Activated CD8-positive, alpha-beta memory T cell treated with anti-CD3 and anti-CD28 coated beads for 36 hours (primary cell): ENCODE data around the gene PRPSAP1. TPM values are rescaled to one million over a fixed set of nuclear protein-coding genes. Genes with fewer than 3 reads are reported as not detected.

Experiments used
- CTCF ChIA-PET: fragments of 350-600 bp; sonication (Branson Sonifier 250); formaldehyde crosslinking; loops from one replicate; lab custom pipeline; 2021; ENCODE audit warnings: antibody characterized with exemption; lab: Charles Lee
- POLR2A ChIA-PET: fragments of 350-600 bp; sonication (Branson Sonifier 250); formaldehyde crosslinking; loops from one replicate; lab custom pipeline; 2021; ENCODE audit warnings: antibody characterized with exemption; lab: Charles Lee
- total RNA-seq, 2 experiments: library from RNA; stranded (reverse); gene quantifications; one replicate each; pipeline ENCODE4 v1.2.3, GENCODE V29; 2021

Gene PRPSAP1
- total RNA-seq, 2 experiments from 2014 or later = 39.4 to 41.8 TPM

DNA sequence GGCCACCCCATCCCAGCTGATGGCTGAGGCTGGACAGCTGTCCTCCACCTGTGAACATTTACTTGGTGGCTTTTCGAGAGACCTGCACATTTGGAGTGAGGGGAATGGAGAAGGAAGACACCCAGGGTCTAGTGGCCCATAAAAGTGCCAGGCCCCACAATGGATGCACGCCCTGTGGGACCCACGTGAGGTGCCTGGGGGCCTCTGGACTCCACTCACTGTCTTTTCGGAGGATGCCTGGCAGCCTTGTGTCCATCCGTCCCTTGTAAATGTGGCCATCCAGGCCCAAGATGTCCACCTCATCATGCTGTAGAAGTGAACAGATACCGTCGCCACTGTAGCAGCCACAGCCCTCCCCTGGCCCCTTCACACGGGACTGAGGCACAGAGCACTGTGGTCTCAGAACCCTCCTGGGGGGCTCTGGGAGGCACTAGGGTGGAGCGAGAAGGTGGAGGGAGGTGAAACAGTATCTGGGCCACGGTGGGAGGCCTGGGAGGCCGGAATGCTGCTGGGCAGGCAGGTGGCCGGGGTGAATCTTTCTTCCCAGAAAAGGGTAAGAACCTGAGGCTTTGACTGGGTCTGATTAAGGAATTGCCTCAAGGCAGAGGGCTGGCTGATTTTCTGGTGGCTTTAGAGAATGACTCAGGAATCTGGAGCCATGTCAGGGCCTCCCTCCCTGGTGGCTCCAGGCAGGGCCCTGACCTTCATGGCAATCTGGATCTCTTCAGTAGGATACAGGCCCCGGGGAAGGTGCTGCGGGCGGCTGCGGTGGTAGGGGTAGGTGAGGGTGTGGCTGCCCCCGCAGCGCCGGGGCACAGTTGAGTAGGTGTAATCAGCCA lies 77.0 kb downstream of the PRPSAP1 start:
- ChIA-PET POLR2A (interaction anchor here (0.8 kb wide), 1 partner anchor 20 kb away, joined by 4 read pairs; no protein-coding TSS in a partner anchor), CTCF (interaction anchor here (0.5 to 5.3 kb wide), 2 partner anchors 95 to 155 kb away, joined by 3 to 60 read pairs; no protein-coding TSS in a partner anchor)

- CTCF ChIA-PET = interaction anchor here (0.5 to 0.9 kb wide), 3 partner anchors 155 to 264 kb away, joined by 3 read pairs; no protein-coding TSS in a partner anchor
- POLR2A ChIA-PET = interaction anchor here (0.8 to 1.5 kb wide), 2 partner anchors 11 to 19 kb away, joined by 4 to 5 read pairs; partner anchors contain the start of gene UBALD2
These were observed 77.7 kb downstream of the PRPSAP1 start for GRCh38 chr17:76276069-76276431.

- ChIA-PET CTCF (interaction anchor here (0.6 to 1.9 kb wide), 8 partner anchors 28 to 263 kb away, joined by 3 to 7 read pairs (median 4); no protein-coding TSS in a partner anchor), POLR2A (interaction anchor here (0.7 to 1.5 kb wide), 3 partner anchors 11 to 172 kb away, joined by 4 to 5 read pairs (median 4); partner anchors contain the start of genes EXOC7 and UBALD2)
These were observed 78.2 kb downstream of the PRPSAP1 start for GRCh38 chr17:76275382-76276068.

DNA sequence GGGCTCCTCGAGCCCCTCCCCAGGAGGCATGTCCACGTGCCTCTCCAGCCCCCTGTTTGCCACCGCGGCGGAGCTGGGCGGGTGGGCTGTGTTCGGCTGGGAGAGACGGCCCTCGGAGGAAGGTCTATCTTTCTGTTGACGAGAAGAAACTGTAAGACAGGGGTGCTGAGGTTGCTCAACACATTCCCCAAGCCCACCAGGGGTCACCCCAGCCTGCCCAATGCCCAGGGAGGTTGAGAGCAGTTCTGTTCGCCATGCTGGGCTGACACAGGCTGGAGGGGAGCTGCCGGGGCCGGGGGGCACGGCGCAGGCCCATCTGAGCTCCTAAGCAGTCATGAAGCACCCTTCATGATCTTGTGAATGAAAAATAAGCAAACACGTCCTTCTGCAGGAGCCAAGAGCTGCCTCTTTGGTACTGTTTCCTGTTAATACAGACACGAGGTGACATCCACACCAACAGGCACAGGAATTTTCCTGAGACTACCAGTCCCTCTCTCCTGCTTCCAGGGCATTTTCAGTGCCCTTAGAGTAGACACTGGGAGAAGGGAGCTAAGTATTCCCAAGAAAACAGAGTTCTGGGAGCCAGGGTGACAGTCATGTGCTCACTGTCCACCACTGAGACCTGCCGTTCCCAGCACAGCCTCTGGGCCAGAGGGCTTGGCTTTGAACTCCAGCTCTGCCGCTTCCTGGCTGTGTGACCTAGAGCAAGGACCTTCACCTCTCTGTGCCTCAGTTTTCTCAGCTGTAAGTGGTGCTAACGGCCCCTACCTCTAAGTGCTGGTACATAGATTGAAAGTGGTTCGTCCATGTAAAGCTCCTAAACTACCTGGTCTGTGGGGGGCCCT lies 79.4 kb downstream of the PRPSAP1 start:
- ChIA-PET POLR2A (interaction anchor here (0.5 to 4.1 kb wide), 7 partner anchors 9 to 203 kb away, joined by 3 to 17 read pairs (median 5); partner anchors contain the start of gene UBALD2), CTCF (interaction anchor here (0.5 to 1.9 kb wide), 12 partner anchors 10 to 325 kb away, joined by 3 to 7 read pairs (median 5); no protein-coding TSS in a partner anchor)

DNA sequence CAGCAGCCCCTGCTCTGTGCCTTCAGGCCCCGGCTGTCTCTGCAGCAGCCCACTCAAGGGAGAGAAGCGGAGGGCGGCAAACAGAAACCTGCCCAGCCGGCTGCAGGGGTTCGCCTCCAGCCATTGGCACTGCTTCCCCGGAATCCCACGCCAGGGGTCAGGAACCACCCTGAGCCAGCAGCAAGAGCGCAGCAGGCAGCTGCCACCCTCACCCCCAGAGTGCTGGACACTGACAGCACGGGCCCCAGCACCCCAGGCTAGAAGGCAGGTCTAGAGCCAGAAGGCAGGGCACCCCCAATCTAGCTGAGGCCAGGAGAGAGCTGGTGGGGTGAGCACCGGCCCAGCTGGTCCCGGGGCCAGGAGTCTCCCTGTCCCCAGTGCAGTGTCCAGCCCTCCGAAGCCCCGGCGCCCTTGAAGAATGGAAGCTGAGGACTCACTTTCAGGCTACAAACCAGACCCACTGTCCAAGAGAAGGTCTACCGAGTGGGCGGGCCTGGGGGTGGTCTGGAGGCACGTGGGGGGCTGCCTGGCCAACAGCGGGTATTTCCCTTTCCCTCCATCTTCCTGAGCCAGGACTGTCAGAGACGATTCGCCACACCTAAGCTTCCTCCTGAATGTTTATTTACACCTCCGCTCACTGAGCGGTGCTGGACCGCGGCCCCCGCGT lies 80.1 kb downstream of the PRPSAP1 start:
- CTCF ChIA-PET = interaction anchor here (0.5 to 1.9 kb wide), 12 partner anchors 10 to 326 kb away, joined by 3 to 8 read pairs (median 5); no protein-coding TSS in a partner anchor
- POLR2A ChIA-PET = interaction anchor here (0.7 to 6.3 kb wide), 8 partner anchors 10 to 202 kb away, joined by 3 to 49 read pairs (median 8); partner anchors contain the start of gene EXOC7

- ChIA-PET CTCF (interaction anchor here (0.6 to 1.9 kb wide), 13 partner anchors 9 to 151 kb away, joined by 3 to 9 read pairs (median 5); no protein-coding TSS in a partner anchor), POLR2A (interaction anchor here (0.6 to 6.3 kb wide), 17 partner anchors 9 to 1522 kb away, joined by 3 to 49 read pairs (median 4); partner anchors contain the start of gene EXOC7)
These were observed 80.9 kb downstream of the PRPSAP1 start for GRCh38 chr17:76272541-76273444.

DNA sequence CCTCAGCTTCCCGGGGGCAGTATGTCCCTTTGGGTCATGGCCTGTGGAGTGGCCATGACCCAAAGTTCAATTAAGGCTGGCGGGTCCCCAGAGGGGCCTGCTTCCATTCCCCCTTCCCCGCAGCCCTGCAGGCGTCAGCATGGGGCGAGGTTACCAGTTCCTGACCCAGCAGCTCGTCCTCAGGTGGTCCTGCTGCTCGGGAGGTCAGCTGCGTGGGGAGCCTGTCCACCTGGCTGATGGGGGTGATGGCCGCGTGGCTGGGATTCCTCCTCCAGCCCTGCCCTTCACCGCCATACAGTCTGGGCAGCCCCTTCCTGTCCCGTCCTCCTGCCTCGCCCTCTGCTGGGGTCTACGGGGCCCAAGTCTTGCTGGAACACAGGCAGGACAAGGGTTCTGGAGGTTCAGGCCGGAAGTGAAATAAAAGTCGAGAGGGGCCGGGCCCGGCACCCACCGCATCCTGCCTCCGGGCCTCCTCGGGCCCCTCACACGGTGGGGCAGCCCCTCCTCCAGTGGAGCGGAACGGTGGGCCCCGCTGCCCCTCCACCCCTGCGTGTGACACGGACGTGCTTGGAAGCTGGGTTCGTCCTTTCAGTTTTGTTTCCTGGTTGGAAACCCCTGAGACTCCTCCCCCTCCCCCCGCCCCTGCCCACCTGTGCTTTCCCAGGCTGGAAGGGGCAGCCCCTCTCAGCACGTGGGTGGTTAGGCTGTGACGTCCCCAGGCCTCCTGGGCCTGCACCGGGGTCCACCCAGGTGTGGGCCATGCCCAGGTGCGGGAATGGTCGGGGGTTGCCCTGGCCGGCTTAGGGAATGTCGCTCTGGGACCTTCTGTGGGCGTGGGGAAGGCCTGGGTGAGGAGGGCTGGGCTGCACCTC lies 81.8 kb downstream of the PRPSAP1 start:
- CTCF ChIA-PET = interaction anchor here (0.7 to 2.8 kb wide), 10 partner anchors 8 to 151 kb away, joined by 3 to 12 read pairs (median 6); no protein-coding TSS in a partner anchor
- POLR2A ChIA-PET = interaction anchor here (0.6 to 6.3 kb wide), 23 partner anchors 8 to 1521 kb away, joined by 3 to 49 read pairs (median 4); partner anchors contain the start of genes EXOC7, FOXJ1, RNF157 and SRP68

GRCh38 chr17:76270770-76271668 lies 82.7 kb downstream of the PRPSAP1 start:
- ChIA-PET POLR2A (interaction anchor here (0.6 to 6.3 kb wide), 14 partner anchors 9 to 231 kb away, joined by 3 to 49 read pairs (median 4); partner anchors contain the start of genes EXOC7, FOXJ1, RNF157 and SRP68), CTCF (interaction anchor here (0.6 to 2.8 kb wide), 8 partner anchors 9 to 819 kb away, joined by 3 to 12 read pairs (median 4); no protein-coding TSS in a partner anchor)

DNA sequence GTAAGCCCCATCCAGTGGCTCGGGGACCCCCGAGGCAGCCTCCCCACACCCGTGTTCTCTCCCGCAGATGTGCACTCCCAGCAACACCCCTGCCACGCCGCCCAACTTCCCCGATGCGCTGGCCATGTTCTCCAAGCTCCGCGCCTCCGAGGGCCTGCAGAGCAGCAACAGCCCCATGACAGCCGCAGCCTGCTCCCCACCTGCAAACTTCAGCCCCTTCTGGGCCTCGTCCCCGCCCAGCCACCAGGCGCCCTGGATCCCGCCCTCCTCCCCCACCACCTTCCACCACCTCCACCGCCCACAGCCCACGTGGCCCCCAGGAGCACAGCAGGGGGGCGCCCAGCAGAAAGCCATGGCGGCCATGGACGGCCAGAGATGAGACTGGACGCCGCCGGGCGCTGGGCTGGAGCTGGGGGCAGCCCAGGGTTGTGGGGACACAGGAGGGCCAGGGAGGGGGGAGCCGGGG lies 83.6 kb downstream of the PRPSAP1 start:
- ChIA-PET POLR2A (interaction anchor here (1.1 to 6.3 kb wide), 7 partner anchors 14 to 177 kb away, joined by 3 to 55 read pairs (median 17); partner anchors contain the start of gene RNF157), CTCF (interaction anchor here (0.5 to 2.8 kb wide), 8 partner anchors 9 to 149 kb away, joined by 3 to 14 read pairs (median 4); no protein-coding TSS in a partner anchor)

DNA sequence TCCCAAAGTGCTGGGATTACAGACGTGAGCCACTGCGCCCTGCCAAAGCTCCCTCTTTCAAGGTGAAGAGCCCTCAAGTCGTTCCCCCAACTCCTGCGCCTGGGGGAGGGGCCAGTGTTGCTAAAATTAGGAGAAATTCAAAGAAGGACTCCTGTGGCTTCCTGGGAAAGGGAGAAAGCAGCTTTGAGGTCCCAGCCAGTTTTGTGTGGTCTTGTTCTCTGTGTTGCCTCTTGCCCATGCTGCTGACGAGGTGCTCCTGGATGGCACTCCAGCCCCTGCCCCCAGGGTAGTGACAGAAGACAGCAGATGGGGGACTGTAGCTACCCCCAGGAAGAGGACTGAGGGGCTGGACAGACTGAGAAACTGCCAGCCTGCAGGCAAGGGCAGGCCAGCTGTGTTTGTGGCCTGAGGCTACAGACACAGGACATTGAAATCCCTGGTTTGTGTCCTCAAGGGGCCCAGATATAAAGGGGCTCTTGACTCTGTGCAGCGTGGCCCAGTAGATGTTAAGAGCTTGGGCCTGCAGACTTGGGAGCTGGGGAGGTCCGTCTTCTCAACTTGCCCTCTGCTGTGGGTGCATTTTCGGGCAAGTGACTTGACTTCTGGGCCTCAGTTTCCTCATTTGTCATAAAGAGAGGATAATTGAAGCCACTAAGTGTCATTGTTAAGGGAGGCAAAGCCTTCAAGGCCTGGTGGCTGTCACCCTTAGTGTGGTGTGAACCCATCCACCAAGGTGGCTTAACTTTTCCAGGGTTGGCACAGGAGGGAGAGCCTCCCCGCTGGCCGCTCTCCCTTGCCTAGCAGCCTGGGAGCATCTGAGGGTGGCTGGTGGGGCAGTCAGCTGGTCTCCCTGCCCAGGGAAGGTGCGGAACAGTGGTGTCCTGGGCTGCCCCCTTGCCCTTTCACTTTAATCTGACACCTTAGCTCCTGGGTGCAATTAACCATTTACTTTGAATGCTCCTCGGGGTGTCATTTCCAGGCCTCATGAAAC lies 84.4 kb downstream of the PRPSAP1 start:
- ChIA-PET POLR2A (interaction anchor here (0.6 to 6.3 kb wide), 16 partner anchors 11 to 636 kb away, joined by 3 to 55 read pairs (median 6); partner anchors contain the start of gene SRSF2), CTCF (interaction anchor here (0.5 to 2.8 kb wide), 11 partner anchors 10 to 148 kb away, joined by 3 to 14 read pairs (median 5); no protein-coding TSS in a partner anchor)

GRCh38 chr17:76268015-76268749 lies 85.5 kb downstream of the PRPSAP1 start:
- CTCF ChIA-PET = interaction anchor here (0.6 to 2.5 kb wide), 12 partner anchors 11 to 468 kb away, joined by 3 to 14 read pairs (median 4); no protein-coding TSS in a partner anchor
- POLR2A ChIA-PET = interaction anchor here (0.5 to 6.3 kb wide), 19 partner anchors 10 to 635 kb away, joined by 3 to 55 read pairs (median 5); partner anchors contain the start of gene GALK1
